GM19328 (cell line): ENCODE data around the gene LENEP.

Experiments used
- ATAC-seq: cut with Tn5 transposase; IDR thresholded peaks from one replicate; pipeline ENCODE4 v1.9.1; 2021; ENCODE audit warnings: mild to moderate bottlenecking, moderate library complexity; ENCODE audit not compliant: unreplicated experiment

The LENEP gene, protein sequence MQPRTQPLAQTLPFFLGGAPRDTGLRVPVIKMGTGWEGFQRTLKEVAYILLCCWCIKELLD

DNA sequence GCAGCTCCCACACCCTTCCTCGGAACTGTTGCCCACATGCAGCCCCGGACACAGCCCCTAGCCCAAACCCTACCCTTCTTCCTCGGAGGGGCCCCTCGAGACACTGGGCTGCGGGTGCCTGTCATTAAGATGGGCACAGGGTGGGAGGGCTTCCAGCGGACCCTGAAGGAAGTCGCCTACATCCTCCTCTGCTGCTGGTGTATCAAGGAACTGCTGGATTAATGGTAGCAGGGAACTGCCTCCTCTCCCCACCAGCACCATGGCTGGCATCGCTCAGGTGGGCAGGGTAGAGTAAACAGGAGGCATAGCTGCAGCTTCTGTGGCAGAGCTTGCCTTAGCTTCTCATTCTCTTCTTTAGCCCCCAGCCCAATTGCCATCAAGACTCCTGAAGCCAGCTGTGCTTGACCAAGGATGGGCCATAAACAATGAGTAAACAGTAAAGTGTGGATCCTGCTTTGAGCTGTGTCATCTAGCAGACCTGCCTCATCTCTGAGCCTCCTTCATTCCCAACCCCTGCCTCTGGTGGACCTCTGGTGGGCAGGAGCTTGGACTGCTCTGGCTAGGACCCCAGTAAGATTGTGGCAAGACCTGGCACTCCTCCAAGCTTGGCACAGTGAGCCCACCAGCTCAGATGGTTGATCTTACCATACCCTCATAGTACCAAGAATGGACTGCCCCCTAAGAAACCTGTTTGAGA, at the start of gene LENEP:
Gene LENEP, plus strand, starts transcription at position 15 of the 697 bp plus-strand sequence. Its CDS starts 22 bp downstream, at position 37.
- ATAC-seq, result no peak

DNA sequence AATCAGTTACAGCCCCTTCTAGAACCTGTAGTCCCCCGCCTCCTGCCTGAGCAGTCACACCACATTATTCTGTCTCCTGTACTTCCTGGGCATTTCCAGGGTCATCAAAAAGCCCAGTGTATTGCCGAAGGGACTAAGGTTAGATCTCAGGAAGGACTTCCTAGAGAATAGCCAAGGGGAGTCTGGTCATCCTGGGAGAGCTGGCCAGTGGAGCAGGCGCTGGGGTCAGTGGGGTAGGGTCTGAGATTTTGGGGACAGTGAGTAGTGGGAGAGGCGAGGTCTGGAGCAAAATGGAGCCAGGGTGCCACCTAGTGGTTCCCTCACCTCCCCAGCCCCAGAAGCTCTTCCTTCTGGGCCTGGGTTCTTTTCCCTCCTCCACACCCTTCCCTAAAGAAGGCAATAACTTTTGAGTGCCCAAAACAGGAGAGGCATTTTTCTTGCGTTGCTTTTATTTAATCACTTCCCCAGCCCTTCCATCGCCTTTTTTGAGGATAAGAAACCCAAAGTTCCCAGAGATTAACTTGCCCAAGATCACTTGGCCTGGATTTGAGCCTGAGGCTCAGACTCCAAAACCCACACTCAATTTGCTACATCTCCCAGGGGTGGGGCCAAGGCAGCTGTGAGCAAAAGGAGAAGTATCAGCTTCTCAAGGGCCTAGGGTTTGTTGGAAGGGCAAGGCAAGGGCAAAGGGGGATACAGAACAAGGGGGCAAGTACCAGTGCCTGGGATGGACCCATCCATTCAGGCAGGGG, 49.6 kb upstream of the LENEP start:
- no peak for ATAC-seq

DNA sequence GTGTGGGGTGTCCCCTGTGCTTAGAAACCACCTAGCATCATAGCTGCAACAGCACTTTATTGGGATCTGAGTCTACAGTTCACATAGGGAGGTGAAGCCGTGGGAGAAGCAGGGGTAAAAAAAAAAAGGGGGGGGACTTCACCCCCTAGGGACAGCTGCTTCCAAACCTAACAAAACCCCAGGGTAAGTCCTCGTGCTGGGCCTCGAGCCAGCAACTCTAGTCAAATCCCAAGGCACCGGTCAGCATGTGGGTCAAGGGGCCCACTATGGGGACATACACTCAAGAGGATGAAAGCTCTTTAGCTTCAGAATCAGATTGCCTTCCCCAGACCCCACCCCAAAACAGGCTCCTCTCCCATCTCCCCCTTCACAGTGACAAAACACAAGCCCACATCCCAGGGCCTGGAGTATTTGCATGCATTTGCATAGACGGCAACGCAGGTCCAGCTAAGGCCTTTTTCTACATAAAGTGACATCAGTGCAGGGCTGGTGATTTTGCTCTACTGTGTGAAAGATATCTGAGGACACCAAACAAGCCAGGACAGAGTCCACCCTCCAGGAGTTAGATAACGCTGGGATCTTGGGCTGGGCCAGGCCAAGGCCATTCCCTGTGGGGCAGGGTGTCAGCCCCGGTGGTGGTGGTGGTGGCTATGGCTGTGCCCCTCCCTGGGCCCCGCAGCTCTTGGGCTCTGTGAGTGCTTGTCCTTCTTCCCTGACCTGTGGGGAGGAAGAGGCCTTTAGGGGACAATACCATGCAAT, 48.8 kb upstream of the LENEP start:
- no peak for ATAC-seq

DNA sequence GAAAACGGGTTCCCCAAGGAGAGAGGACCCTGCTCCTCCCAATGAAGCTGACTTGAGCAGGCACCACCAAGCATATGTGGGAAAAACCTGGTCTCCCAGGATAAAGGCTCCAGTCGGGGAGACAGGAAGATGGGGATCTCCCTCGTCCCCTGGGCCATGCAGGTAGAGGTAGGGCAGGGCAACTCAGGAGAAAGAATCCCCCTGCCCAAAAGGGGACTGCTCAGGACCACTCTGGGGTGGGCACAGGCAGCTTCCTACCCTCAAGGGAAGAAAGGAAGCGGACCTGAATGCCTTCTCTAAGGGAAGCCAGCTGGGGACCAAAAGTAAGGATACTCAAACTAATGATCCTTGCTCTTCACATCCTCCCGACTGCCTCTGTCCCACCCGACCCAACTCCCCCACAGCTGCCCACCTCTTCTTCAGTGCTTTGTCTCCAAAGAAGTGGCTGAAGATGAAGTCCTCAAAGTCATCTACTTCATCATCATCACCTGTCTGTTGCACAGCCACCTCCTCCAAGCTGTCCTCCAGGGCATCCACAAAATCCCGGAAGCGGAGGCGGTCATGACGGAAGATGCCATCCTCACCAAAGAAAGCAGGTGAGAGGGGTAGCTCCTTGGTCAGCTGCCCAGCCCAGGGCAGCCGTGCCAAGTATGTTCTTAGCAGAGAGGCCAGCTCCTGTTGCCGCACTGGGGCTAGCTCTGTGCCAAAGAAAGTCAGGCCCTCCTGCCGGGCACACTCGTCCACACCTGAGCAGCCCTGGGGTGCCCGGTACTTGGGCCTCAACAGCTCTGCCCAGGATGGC, 48.0 kb upstream of the LENEP start:
- ATAC-seq, result no peak

DNA sequence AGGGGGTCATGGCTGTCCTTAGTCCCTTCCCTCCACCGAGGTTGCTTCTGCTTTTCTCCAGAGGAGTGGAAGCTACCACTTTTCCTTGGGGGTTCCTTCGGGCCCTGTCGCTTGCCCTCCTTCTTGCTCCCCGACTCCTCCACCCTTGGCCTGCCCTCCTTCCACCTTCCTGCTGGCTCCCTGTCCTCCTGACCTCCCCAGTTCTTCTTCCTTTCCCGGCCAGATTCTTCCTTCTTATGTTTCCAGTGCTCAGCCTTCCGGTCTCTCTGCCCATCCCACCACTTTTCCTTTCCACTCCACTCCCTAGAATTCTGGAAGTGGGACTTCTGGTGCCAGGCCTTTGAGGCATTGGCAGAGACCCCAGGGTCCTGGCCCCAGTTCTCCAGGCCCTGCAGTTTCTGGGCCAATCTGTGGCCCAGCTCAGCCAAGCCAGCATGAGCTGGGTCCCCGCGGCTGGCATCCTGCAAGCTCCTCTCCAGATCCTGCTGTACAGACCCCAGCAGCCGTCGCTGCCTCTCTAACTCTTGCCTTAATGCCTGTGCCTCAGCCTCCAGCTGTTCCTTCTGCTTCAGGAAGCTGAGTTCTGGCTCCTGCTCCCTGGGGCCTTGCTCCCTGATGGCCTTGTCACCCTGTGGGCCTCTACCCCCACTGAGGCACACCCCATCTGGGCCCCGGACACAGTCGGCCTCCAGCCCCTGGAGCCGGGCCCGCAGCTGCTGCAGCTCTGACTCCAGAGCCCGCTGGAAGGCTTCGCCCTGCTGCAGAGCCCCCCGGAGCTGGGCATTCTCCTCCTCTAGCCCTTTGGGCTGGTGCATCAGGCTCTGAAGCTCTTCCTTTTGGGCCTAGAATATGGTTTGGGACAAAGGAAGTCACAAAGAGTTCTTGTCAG, 47.2 kb upstream of the LENEP start:
- ATAC-seq, result no peak

DNA sequence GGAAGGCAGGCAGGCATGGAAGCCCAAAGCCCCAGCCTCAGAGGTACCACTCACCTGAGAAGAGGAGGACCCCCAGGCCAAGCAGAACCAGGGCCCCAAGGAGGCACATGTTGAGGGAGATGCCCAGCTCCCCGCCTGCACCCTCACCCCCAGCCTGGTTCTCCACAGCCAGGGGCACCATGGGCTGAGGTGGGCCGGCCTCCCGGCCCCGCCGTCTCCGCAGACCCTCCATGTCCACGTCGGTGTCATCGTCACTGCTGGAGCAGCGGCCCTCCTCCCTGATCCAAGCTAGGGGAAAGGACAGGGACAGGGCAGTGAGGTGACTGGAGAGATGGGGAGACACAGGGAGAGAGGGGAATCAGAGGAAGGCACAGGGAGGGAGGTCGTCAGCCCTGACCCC, 45.3 kb upstream of the LENEP start:
- ATAC-seq, result no peak

DNA sequence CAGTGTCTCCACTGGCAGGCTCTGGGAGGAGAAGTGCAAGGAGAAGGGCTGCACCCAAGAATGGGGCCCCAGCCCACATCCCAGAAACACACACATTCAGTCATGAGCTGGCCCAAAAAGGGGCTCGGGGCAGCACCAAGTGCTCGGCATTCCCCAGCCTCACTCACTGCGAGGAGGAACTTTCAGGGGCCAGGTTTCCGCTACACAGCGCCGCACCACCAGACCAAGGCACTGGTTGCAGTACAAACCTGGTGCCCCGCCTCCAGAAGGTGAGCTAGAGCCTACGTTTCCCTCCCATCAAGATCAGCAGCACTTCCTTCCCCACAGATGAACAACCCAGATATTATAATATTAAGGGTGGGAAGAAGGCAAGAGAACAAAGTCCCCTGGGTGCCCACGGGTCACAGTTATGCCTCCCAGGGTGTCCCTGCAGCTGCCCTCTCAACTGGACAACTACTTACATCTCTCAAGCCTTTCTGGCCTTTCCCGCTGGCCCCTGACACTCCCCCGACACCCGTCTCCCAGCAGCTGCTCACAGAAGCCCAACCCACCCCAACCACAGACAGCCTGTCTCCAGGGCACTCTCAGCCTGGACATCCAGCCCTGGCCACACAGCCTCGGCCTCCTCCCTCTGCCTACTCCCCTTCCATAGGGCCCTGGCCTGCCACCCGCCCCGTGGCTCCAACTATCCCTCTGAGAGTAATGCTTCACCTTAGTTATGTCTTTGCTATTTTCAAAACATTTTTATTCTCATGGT, 41.3 kb upstream of the LENEP start:
- no peak for ATAC-seq

DNA sequence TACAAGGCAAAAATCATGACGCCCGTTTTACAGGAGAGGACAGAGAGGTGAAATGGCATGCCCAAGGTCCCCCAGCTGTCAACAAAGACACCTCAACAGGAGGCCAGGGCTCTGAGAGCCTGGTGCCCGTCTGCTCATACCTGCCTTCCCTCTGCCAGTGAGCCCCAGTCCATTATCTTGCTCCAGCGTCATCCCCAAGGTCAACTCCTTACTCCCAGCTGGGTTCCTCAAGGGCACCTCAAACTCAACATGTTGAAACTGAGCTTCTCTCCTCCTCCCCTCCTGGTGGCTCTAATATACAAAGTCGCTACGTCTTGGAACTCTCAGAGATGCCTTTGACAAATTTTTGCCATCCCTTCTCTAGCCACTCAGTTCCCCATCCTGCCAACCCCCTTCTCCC, 40.7 kb upstream of the LENEP start:
- ATAC-seq, result no peak

DNA sequence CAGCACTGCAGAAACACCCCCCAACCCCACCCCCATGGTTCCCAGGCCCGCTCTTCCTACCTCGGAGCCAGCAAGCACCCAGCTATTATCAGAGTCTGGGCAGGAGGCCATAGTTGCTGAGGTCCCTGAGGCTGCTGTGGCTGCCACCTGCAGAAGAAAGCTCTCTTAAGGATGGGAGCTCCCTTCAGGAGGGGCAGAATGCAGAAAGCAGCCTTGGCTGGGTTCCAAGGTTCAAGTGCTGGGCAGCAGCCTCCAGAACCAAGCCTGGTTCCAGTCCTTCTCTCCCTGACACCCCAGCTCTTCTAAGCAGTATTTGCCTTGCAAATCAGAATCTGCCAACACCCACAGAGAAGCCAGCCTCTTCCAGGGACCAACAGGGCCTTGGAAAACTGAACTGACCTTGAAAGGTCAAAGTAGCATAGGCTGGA, 39.8 kb upstream of the LENEP start:
- ATAC-seq, result no peak

DNA sequence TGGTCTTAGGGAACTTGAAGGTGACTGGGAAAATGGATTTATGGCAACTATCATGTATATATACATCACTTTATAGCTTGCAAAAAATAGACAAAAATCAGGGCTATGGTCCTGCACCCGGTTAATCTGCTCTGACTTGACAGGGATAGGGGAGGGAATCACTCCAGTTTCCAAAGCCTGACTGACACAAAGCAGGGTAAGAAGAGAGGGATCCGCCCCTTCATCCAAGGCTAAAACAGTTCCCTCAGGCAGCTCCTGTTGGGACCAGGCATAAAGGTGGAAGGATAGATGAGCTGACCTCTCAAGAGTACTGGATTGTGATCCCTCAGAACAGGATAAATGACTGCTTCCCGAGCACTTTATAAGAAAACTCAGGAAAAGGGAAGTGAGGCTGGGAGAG, 38.8 kb upstream of the LENEP start:
- no peak for ATAC-seq

DNA sequence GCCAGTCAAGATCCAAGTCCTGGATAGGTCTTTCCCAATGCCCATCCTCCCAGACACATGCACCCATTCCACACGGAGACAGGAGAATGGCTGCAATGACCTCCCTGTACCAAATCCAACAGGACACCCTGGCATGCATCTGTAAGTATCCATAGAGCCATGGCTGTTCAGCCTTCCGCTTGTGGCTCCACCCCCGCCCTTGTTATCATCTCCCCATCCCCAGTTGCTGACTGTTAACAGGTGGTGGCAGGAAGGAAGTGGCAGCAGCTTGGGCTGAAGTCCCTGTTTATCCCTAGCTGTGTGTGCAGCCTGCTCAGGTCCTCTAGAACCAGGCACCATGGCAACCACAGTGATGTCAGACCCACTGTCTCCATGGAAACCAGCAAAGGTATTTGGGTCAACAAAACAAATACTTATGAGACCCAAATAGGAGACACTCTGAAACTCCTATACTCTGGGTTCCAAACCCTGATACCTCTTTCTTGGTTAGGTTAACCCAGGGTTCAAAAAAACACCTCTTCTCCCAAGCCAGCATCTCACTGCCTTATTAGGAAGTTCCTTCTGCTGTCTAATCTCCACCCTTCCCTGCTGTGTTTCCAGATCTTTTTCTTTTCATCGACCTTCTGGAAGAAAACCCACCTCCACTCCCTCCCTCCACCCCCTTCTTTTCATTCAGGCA, 38.2 kb upstream of the LENEP start:
- ATAC-seq, result no peak

DNA sequence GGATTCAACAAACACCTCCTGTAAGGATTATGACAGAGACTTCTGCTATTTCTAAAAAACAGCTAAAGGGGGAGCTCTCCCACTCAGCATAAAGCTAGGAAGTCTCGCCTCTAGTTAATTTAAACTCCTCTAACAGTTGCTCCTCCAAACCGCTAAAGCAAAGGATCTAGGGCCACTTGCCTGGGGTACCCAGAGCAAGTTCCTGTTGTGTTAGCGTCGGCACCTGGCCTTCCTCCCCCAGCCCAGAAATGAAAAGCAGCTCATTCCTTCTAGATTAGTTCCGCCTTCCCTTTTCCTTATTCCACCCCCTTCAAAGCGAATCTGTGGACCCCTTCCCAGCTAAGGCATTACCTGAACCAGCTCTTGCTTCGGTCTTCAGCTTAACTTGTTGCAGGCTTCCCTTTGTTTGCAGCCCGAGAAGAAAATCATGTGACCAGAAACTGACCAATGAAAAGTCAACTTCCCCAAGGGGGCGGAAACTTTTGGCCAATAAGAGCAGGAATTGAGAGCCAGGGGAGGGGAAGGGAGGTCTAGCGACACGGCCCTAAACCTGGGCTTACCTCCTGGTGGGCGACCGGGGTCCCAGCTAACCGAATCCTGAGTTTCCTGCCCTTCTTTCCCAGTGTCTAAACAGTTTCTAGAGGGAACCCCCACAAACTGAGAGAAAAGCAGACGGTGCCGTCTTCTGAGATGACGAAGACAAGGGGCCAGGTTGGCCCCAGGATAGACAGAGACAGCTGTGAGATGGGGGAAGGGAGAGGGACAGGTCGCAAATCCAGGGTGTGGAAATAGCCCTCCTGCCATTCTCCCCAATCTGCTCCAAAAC, 37.5 kb upstream of the LENEP start, which contains the start of gene PBXIP1:
Gene PBXIP1, minus strand, starts transcription at position 382 of the 826 bp plus-strand sequence. CDS start 2,378 bp downstream, outside the sequence.
- no peak for ATAC-seq

DNA sequence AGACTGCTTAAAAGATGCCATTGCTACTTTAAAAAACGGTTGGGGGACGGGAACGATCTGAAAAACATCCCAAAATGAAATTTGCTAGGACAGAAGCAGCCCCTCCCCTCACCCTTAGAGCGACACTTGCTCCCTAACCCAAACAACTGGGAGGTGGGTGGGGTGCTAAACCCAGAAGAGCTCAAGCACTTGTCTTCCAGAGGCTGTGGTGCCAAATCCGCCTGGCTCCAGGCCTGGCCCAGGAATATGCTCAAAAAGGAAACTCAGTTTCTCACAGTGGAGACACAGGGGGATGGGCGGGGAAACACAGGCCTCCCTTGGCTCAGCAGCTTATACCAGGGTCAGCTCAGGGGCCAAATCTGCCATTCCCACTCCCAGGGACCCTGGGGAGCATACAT, 36.8 kb upstream of the LENEP start:
- no peak for ATAC-seq

DNA sequence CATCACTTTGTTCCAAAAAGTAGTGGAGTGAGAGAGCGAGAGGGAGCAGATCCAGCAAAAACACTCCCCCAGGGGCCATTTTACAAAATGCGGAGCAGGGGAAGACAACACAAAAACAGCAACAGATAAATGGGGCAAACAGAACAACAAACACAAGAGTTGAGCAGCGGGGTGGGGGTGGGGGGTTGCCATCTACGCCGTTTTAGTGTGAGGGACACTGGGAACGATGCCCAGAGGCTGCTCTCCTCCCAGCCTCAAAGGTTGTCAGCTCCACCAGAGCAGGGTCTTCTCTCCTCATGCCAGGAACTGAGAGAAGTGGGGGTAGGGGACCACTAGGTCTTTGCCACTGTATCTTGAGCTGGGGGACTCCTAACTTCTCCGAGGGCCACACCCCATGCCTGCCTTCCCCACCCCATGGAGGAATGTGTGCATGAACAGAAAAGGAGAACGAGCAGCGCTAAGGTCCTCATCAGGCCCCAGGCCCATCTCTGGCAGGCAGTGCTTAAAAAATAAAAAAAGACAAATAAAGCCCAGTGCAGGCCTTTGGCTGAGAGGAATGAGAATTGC, 36.2 kb upstream of the LENEP start:
- no peak for ATAC-seq

DNA sequence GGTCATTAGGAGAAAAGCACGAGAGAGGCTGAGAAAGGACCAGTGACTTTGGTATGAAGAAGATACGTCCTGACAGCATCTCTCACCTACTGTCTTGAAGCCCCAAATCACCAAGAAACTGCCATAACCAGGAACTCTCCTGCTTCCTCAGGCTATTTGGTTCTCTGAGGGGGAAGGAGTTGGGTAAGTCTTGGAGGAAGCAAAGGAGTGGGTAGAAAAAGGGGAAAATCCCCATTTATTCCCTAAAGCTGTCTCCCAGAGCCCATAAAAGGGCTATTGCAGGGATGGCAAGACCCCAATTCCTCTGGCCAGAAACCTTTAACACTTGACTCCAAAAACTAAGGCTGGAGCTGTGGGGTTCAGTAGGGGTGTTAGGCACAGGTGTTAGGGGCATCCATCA, 35.4 kb upstream of the LENEP start:
- ATAC-seq, result no peak

DNA sequence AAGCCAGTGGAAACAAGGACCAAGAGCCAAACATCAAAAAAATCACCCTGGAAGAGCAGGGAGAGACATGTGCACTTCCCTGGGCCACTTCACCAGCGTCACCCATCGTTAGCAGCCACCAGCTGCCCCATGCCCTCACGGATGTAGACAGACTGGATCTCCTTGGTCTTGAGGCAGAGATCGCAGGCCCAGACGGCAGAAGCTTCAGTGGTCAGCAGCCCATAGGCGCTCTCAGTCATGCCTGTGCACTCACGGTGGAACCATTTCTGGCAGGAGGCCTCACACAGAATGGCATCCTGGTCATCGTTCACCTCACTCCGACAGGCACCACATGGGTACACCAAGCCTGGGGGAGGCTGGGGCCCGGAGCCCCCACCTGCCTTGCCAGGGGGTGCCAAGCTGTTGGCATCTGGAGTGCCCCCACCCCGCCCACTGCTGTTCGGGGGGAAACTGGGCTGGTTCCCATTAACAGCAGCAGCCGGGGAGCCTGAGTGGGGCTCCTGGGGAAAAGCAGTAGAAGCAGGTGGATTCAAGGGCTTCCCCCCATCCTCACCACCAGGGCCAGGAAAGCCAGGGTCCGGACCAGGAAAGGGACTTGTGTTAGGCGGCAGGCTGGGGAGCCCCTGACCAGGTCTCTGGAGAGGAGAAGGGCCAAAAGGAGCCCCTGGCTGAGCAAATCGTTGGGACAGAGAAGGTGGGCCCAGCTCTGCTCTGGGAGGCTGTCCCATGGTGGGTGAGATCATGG, 34.5 kb upstream of the LENEP start:
- ATAC-seq, result no peak

DNA sequence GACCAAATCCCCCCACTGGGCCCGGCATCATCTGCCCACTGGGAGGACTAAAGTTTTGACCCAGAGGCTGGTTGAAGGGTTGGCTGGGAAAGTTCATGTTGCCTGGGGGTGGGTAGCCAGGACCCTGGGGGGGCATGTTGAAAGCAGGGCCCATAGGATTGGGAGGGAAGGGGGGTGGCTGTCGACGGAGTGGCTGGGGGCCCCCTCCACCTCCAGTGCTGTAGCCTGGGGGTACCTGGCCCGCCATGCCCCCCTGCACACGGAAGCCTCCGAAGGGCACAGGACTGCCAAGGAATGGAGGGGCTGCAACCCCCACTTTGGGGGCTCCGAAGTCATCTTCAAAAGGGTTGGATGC, 34.0 kb upstream of the LENEP start:
- no peak for ATAC-seq
